HepG2 (cell line): ENCODE results near the gene THAP3. TPM values are rescaled to one million over a fixed set of nuclear protein-coding genes. Genes with fewer than 3 reads are reported as not detected.

Experiments used
- HNRNPLL ChIP-seq: fragments of 200-400 bp; formaldehyde crosslinking; IDR thresholded peaks from 2 replicates; pipeline ENCODE4 v1.6.1; 2017; ENCODE audit warnings: mild to moderate bottlenecking, low read depth, low read length; ENCODE audit not compliant: poor library complexity, severe bottlenecking
- PRMT3 ChIP-seq: sonication (generic); formaldehyde crosslinking; IDR thresholded peaks from 2 replicates; pipeline ENCODE4 v1.8.1; 2022; ENCODE audit warnings: low read depth, mild to moderate bottlenecking, moderate library complexity, missing genetic modification reagents, borderline replicate concordance
- TFAP4 ChIP-seq: sonication (generic); IDR thresholded peaks from 2 replicates; pipeline ENCODE4 v1.6.1; 2016; ENCODE audit warnings: low read depth, borderline replicate concordance
- ZC3H4 ChIP-seq: sonication (generic); formaldehyde crosslinking; IDR thresholded peaks from 2 replicates; pipeline ENCODE4 v1.4.0; 2020; ENCODE audit warnings: missing genetic modification reagents, borderline replicate concordance
- ZNF24 ChIP-seq: fragments of 450-650 bp; IDR thresholded peaks from 2 replicates; pipeline ENCODE4 v1.6.1; 2017; ENCODE audit warnings: antibody characterized with exemption, mild to moderate bottlenecking
- polyA plus RNA-seq, 8 experiments: library from polyadenylated mRNA; depleted of rRNA in 3 of 8; stranded (reverse) in 7 of 8; unstranded in 1 of 8; fragments of >200 nt; fragmentation: Illumina TruSeq in 4 of 8; extraction: Trizol in 4 of 8; gene quantifications; 2 replicates each; pipeline versions ENCODE4 v1.2.1 to v1.2.3, GENCODE V29; 2011 to 2016; ENCODE audit warnings: low read depth in 4 of 8, missing spikeins in 1 of 8, mixed read lengths in 1 of 8; ENCODE audit not compliant: insufficient read depth in 1 of 8
- total RNA-seq, 5 experiments: library from RNA; depleted of rRNA; stranded (reverse); fragments of >200 nt; fragmentation: Illumina TruSeq; extraction: Trizol; gene quantifications; 2 replicates each; pipeline ENCODE4 v1.2.3, GENCODE V29; 2016; ENCODE audit warnings: low read depth in 1 of 5
- TF ChIP-seq, protein P1 (sequence below), 2 experiments: fragments of 450-650 bp in 1 of 2; sonication (generic) in 1 of 2; formaldehyde crosslinking in 1 of 2; IDR thresholded peaks; 2 replicates each; pipeline versions ENCODE4 v1.6.1 to v1.8.0; 2016 to 2022; ENCODE audit warnings: antibody characterized with exemption in 1 of 2, mild to moderate bottlenecking in 1 of 2, missing genetic modification reagents in 1 of 2
- TF ChIP-seq, protein P2 (sequence below): sonication (generic); formaldehyde crosslinking; IDR thresholded peaks from 2 replicates; pipeline ENCODE4 v1.4.0; 2020; ENCODE audit warnings: missing genetic modification reagents

The THAP3 gene
- total and polyA plus RNA-seq, 2 of the 13 experiments (the other 11 are each of a cell fraction or from before 2014, with no cell fraction given) = 10.3 to 14.9 TPM

DNA sequence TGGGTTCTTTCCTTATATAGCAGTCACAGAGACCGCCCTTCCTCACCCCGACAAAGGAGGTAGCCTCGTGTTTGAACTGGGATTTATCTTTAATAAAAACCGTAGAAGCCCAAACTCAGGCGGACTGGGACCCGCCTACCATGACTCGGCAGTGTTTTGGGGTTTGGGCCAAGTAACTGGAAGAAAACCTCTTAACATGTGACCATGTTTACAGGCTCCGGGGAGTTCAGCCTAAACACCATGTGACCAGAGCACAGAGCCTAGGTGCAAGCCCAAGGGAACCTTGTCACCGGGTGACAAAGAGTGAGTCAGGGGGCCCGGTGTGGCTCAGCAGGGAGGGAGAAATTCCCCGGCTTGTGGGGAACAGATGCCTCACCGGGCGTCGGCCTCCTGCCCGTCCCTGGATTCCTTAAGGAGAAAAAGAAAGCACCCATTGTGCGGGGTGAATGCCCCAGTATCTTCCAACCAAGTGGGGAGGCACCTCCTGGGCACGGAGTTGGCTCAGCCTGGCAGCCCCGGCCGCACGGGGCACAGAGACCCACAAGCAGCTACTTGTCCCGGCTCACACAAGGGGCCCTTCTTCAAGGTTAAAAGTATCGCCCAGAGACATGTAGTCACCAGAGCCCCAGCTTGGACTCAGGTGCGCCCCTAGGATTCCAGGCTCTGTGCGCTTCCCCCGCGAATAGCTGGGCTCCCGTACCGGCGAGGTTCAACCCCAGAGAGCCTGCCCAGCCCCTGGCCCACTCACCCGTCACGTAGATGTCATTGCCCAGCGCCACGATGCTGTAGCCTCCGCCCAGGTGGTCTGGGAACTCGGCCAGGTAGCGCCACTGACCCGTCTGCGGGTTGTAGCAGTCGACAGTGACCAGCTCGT, 23.4 kb upstream of the THAP3 start (continued):
- TF ChIP-seq, protein P1, sequence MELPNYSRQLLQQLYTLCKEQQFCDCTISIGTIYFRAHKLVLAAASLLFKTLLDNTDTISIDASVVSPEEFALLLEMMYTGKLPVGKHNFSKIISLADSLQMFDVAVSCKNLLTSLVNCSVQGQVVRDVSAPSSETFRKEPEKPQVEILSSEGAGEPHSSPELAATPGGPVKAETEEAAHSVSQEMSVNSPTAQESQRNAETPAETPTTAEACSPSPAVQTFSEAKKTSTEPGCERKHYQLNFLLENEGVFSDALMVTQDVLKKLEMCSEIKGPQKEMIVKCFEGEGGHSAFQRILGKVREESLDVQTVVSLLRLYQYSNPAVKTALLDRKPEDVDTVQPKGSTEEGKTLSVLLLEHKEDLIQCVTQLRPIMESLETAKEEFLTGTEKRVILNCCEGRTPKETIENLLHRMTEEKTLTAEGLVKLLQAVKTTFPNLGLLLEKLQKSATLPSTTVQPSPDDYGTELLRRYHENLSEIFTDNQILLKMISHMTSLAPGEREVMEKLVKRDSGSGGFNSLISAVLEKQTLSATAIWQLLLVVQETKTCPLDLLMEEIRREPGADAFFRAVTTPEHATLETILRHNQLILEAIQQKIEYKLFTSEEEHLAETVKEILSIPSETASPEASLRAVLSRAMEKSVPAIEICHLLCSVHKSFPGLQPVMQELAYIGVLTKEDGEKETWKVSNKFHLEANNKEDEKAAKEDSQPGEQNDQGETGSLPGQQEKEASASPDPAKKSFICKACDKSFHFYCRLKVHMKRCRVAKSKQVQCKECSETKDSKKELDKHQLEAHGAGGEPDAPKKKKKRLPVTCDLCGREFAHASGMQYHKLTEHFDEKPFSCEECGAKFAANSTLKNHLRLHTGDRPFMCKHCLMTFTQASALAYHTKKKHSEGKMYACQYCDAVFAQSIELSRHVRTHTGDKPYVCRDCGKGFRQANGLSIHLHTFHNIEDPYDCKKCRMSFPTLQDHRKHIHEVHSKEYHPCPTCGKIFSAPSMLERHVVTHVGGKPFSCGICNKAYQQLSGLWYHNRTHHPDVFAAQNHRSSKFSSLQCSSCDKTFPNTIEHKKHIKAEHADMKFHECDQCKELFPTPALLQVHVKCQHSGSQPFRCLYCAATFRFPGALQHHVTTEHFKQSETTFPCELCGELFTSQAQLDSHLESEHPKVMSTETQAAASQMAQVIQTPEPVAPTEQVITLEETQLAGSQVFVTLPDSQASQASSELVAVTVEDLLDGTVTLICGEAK (IDR thresholded peaks at IDR 0.05) = no peak
- TF ChIP-seq, protein P1 (CRISPR knock-in tag; IDR thresholded peaks at IDR 0.05) = no peak
- no peak for TF ChIP-seq ZNF24
- TF ChIP-seq, protein P2, sequence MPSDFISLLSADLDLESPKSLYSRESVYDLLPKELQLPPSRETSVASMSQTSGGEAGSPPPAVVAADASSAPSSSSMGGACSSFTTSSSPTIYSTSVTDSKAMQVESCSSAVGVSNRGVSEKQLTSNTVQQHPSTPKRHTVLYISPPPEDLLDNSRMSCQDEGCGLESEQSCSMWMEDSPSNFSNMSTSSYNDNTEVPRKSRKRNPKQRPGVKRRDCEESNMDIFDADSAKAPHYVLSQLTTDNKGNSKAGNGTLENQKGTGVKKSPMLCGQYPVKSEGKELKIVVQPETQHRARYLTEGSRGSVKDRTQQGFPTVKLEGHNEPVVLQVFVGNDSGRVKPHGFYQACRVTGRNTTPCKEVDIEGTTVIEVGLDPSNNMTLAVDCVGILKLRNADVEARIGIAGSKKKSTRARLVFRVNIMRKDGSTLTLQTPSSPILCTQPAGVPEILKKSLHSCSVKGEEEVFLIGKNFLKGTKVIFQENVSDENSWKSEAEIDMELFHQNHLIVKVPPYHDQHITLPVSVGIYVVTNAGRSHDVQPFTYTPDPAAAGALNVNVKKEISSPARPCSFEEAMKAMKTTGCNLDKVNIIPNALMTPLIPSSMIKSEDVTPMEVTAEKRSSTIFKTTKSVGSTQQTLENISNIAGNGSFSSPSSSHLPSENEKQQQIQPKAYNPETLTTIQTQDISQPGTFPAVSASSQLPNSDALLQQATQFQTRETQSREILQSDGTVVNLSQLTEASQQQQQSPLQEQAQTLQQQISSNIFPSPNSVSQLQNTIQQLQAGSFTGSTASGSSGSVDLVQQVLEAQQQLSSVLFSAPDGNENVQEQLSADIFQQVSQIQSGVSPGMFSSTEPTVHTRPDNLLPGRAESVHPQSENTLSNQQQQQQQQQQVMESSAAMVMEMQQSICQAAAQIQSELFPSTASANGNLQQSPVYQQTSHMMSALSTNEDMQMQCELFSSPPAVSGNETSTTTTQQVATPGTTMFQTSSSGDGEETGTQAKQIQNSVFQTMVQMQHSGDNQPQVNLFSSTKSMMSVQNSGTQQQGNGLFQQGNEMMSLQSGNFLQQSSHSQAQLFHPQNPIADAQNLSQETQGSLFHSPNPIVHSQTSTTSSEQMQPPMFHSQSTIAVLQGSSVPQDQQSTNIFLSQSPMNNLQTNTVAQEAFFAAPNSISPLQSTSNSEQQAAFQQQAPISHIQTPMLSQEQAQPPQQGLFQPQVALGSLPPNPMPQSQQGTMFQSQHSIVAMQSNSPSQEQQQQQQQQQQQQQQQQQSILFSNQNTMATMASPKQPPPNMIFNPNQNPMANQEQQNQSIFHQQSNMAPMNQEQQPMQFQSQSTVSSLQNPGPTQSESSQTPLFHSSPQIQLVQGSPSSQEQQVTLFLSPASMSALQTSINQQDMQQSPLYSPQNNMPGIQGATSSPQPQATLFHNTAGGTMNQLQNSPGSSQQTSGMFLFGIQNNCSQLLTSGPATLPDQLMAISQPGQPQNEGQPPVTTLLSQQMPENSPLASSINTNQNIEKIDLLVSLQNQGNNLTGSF (CRISPR knock-in tag) = no peak
- TF ChIP-seq ZC3H4 (CRISPR knock-in tag) = no peak
- no peak for TF ChIP-seq PRMT3 (CRISPR knock-in tag)
- TF ChIP-seq HNRNPLL = no peak
- TF ChIP-seq TFAP4 = no peak
